Aortic smooth muscle cell (primary cell): ENCODE data around the gene CPNE7. TPM values are rescaled to one million over a fixed set of nuclear protein-coding genes. Genes with fewer than 3 reads are reported as not detected.

Experiments used
- total RNA-seq: library from RNA; depleted of rRNA; stranded (reverse); fragments of >200 nt; gene quantifications from 2 replicates; pipeline ENCODE4 v1.2.3, GENCODE V29; 2014

CPNE7 gene
- 8.9 and 12.2 TPM in 2 replicates for total RNA-seq

DNA sequence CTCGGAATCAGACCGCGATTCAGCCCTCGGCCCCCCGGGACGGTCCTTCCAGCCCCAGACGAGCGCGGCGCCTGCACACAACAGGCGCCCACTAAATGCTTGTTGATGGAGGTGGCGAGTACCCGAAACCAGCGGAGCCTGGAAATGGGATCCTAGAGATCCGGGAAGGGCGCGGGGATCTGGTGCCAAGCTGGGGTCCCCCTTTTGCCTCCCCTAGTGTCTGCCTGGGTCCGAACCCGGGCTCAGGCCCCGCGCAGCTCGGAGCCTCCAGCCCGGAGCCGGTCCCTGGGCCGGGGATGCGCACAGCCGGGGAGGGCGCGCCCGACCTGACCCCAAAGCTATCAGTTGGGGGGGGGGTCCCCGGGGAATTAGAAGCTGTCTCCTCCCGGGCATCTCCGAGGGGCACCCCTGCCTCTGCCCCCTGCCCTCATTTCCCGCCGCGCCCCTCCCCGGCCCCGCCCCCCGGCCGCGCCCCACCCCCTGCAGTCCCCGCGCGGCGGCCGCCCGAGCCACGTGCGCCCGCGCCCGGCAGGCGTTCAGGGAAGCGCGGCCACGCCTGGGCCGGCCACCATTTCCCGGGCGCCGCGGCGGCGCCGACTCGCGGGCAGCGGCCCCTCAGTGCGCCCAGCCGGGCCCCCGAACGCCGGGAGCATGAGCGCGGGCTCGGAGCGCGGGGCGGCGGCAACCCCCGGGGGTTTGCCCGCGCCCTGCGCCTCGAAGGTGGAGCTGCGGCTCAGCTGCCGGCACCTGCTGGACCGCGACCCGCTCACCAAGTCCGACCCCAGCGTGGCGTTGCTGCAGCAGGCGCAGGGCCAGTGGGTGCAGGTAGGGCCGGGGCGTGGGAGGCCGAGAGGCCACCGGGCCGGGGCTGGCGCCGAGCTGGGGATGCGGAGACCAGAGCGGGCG is at the start of gene CPNE7:
Gene CPNE7, plus strand, starts transcription at position 512 of the 906 bp plus-strand sequence. Its CDS starts 140 bp downstream, at position 652.

DNA sequence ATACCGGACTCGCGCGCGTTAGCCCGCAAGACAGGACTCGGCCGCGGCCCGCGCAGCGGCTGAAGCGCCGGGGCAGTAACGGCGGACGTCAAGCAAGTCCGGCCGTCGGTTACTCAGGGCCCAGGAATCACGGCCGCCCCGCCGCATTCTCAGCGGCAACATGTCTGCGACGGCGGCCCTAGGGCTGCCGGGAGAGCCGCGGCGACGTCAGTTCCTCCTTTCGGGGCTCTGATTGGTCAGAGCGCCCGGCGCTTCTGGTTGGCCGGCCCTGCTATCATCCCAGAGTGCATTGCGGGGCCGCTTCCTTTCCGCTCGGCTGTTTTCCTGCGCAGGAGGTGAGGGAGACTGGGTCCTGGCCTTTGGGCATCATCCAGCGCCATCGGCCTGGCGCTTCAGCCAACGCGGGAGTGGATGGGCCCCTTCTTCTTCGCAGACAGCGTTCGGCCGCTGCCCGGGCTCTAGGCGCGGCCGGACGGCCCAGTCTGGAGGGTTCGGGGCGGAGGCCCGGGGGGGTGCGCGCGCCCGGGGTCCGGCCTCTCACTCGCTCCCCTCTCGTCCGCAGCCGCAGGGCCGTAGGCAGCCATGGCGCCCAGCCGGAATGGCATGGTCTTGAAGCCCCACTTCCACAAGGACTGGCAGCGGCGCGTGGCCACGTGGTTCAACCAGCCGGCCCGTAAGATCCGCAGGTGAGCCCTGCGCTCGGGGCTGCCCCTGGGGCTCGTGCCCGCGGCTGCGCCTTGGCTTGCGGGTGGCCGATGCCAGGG is 15.0 kb upstream of the CPNE7 start, which contains the start of gene RPL13:
Gene RPL13, plus strand, starts transcription at position 305 of the 764 bp plus-strand sequence. Its CDS starts 278 bp downstream, at position 583.

DNA sequence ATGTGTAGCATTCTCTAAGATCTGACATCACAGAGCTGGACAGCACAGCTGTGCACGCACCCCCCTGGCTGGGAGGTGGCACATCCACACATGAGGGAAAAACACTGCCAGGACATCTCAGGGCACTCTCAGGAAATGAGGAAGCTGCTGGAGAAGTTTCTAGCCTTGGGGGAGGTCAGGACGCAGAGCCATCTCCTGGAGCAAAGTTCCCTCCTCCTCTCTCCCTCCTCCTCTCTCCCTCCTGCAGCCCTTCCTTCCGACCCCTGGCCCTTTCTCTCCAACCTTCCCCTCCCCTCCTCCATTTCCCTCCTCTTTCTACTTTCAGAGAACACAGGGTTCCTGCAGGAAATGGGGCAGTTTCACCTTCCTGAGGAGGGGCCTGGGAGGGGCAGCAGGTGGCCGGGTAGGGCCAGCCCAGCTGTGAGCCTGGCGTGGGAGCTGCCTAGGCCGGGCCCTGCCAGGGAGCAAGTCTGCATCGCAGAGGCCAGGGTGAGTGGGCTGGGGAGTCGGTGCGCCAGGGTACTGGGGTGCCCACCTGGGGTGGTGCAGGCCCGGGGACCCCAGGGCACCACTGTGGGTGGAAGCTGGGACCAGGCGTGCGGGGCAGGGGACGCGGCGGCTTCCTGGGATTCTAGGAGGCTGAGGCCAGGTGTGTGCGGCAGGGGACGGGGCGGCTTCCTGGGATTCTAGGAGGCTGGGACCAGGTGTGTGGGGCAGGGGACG is 37.8 kb downstream of the CPNE7 start, which contains the start of gene DPEP1:
Gene DPEP1, plus strand, starts transcription at position 412 of the 723 bp plus-strand sequence. CDS start 16,769 bp downstream, outside the sequence.

Other genes with a start within 250 kb of the CPNE7 start
- gene ANKRD11, start 85.2 kb upstream of the CPNE7 start, total RNA-seq = 49.4 and 65.8 TPM in 2 replicates
- 109 and 122 TPM in 2 replicates for gene SPG7, start 67.4 kb upstream of the CPNE7 start, total RNA-seq
- gene RPL13, start 15.1 kb upstream of the CPNE7 start, total RNA-seq = 2,119 and 2,522 TPM in 2 replicates
- gene DPEP1, start 37.9 kb downstream of the CPNE7 start, total RNA-seq = not detected in 2 replicates
- gene CHMP1A, start 82.0 kb downstream of the CPNE7 start, total RNA-seq = 75.3 and 94.5 TPM in 2 replicates
- 2.5 and 2.8 TPM in 2 replicates for gene SPATA33, start 82.1 kb downstream of the CPNE7 start, total RNA-seq
- 32.9 and 33.2 TPM in 2 replicates for gene CDK10, start 110.9 kb downstream of the CPNE7 start, total RNA-seq
- gene SPATA2L, start 125.9 kb downstream of the CPNE7 start, total RNA-seq = 8.9 and 13.6 TPM in 2 replicates
- 7.7 and 9.2 TPM in 2 replicates for gene VPS9D1, start 145.1 kb downstream of the CPNE7 start, total RNA-seq
- 13.2 and 14.9 TPM in 2 replicates for gene ZNF276, start 145.8 kb downstream of the CPNE7 start, total RNA-seq
- gene FANCA, start 240.9 kb downstream of the CPNE7 start, total RNA-seq = 6.9 and 13.9 TPM in 2 replicates